ENCODE measurements around the gene RFX7. TPM values are rescaled to one million over a fixed set of nuclear protein-coding genes. Genes with fewer than 3 reads are reported as not detected.
A peak's percentile ranks its signal among the peaks of the same experiment; 100 is the strongest.

Gene RFX7
- total and polyA plus RNA-seq, 2 experiments from 2014 or later: 4.0 to 5.8 TPM

DNA sequence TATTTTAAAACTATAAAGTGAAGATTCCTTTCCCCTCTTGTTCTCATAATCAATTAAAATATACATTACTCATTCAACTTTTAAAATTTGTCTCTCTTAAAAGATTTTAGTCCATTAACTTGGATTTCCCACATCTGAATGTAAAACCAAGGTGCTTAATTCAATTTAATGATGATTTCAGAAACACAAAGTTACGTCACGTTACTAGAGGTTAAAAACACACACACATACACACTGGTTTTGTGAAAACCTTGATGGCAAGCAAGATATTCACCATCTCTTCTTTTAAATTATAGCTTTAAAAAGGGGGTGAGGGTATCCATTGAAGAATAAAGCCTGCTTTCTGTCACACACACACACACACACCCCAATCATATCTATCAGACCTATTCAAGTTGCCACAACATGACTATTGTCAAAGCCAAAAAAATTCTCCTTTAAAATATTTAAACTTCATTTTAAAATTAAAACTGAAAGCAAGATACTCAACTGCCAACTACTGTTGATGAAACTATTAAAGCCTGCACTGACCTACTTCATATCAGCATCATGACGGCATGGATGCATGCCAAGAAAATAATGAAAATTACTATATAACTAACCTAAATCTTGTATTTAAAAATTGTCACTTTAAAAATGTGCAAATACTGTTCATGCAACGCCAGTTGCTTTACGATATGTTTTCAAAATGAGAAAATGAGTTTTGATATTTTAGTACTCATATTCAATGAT is 2.1 kb downstream of the RFX7 start:
- Histone ChIP-seq H3K4me2 (ENCODE audit: unreplicated experiment) (peak overlapping the region; percentile 92), H3K27me3 (replicated peaks; ENCODE audit: insufficient read depth) (no peaks in the 10 kb centered on the region), H3K9me3 (ENCODE audit: low read depth) (no peaks in the 10 kb centered on the region), H4K20me1 (ENCODE audit: insufficient read depth) (no peaks in the 10 kb centered on the region), H3K27ac (peak overlapping the region; percentile 37), H3K79me2 (ENCODE audit: insufficient read depth) (peaks cover 74% of the 10 kb centered on the region), H3K4me3 (peak overlapping the region; percentile 89), H3F3A (ENCODE audit: insufficient read depth) (peaks cover 19% of the 10 kb centered on the region; the same call in 1 of the 2 replicates), H3K9me2 (ENCODE audit: insufficient read depth) (no peaks in the 10 kb centered on the region), H3K9ac (peak overlapping the region; percentile 88), H2AFZ (no peak overlapping the region), H3K4me1 (ENCODE audit: insufficient read depth) (peaks cover 35% of the 10 kb centered on the region), H3K36me3 (ENCODE audit: low read depth) (peaks cover 4% of the 10 kb centered on the region; the same call in 1 of the 2 replicates)
- WGBS, 2 experiments (ENCODE audit: low coverage in 1 of 2, low lambda C conversion rate in 2 of 2, missing lambda C conversion rate in 2 of 2): 23 to 31% methylated on average over 5 of the region's 5 CpGs
- DNase-seq: peak; percentile 40
- in situ Hi-C loops (cut with MboI): no loop called here
- TF ChIP-seq EZH2phosphoT487 (IDR thresholded peaks at IDR 0.05; ENCODE audit: insufficient read depth, low read depth) (no peak), EZH2 (IDR thresholded peaks at IDR 0.05; ENCODE audit: insufficient read depth, poor library complexity, severe bottlenecking) (no peak)

- no peaks in the 10 kb centered on the region for H4K20me1 ChIP-seq (ENCODE audit: insufficient read depth)
- no peak for TF ChIP-seq EZH2 (IDR thresholded peaks at IDR 0.05; ENCODE audit: insufficient read depth, poor library complexity, severe bottlenecking)
- no peak for TF ChIP-seq EZH2phosphoT487 (IDR thresholded peaks at IDR 0.05; ENCODE audit: insufficient read depth, low read depth)
- H3F3A ChIP-seq (ENCODE audit: insufficient read depth): peaks cover 15% of the 10 kb centered on the region; the same call in 1 of the 2 replicates
- no peaks in the 10 kb centered on the region for H3K9me3 ChIP-seq (ENCODE audit: low read depth)
- H3K36me3 ChIP-seq (ENCODE audit: low read depth): peaks cover 4% of the 10 kb centered on the region; the same call in 1 of the 2 replicates
- H3K4me3 ChIP-seq: peak overlapping the region; percentile 89
- peaks cover 85% of the 10 kb centered on the region for H3K79me2 ChIP-seq (ENCODE audit: insufficient read depth)
- in situ Hi-C loops (cut with MboI): no loop called here
- H3K9me2 ChIP-seq (ENCODE audit: insufficient read depth): no peaks in the 10 kb centered on the region
- peaks cover 31% of the 10 kb centered on the region for H3K4me1 ChIP-seq (ENCODE audit: insufficient read depth)
- no peak for DNase-seq
- H2AFZ ChIP-seq: no peak overlapping the region
- no peaks in the 10 kb centered on the region for H3K27me3 ChIP-seq (replicated peaks; ENCODE audit: insufficient read depth)
- H3K4me2 ChIP-seq (ENCODE audit: unreplicated experiment): peak overlapping the region; percentile 92
- H3K27ac ChIP-seq: peak overlapping the region; percentile 38
- peak overlapping the region; percentile 88 for H3K9ac ChIP-seq
These were observed 3.3 kb downstream of the RFX7 start for GRCh38 chr15:56240390-56240789.

DNA sequence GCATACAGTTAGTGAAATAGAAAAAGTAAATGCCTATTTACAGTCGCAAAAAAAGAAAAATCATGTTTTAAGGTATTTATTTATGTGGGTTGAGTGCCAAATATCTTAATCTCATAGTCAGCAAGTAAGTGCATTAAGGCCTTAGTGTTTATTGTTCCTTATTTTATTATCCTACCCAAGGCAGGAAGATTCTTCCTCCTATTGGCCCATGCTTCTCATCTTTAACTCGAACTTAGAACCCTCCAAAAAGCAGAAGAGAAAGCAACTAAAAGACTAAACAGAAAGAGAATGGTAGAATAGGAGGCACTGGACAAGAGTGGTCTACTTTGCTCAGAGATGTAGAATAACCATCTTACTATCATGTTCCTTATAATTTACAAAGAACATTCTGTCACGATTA is 7.5 kb downstream of the RFX7 start:
- H2AFZ ChIP-seq: no peak overlapping the region
- H3K9me2 ChIP-seq (ENCODE audit: insufficient read depth): no peaks in the 10 kb centered on the region
- no peaks in the 10 kb centered on the region for H3K27me3 ChIP-seq (replicated peaks; ENCODE audit: insufficient read depth)
- TF ChIP-seq EZH2phosphoT487 (IDR thresholded peaks at IDR 0.05; ENCODE audit: insufficient read depth, low read depth) (no peak), EZH2 (IDR thresholded peaks at IDR 0.05; ENCODE audit: insufficient read depth, poor library complexity, severe bottlenecking) (no peak)
- no peak overlapping the region for H3K4me3 ChIP-seq
- H3K36me3 ChIP-seq (ENCODE audit: low read depth): peaks cover 4% of the 10 kb centered on the region; the same call in 1 of the 2 replicates
- no peaks in the 10 kb centered on the region for H3K9me3 ChIP-seq (ENCODE audit: low read depth)
- H3F3A ChIP-seq (ENCODE audit: insufficient read depth): no peaks in the 10 kb centered on the region
- H3K4me1 ChIP-seq (ENCODE audit: insufficient read depth): peaks cover 19% of the 10 kb centered on the region
- no peak overlapping the region for H3K9ac ChIP-seq
- H3K79me2 ChIP-seq (ENCODE audit: insufficient read depth): peaks cover 100% of the 10 kb centered on the region
- WGBS, 2 experiments (ENCODE audit: low coverage in 1 of 2, low lambda C conversion rate in 2 of 2, missing lambda C conversion rate in 2 of 2): 97 to 99% methylated on average over 3 of the region's 3 CpGs
- H3K27ac ChIP-seq: no peak overlapping the region
- H4K20me1 ChIP-seq (ENCODE audit: insufficient read depth): no peaks in the 10 kb centered on the region
- DNase-seq: no peak
- in situ Hi-C loops (cut with MboI): no loop called here
- H3K4me2 ChIP-seq (ENCODE audit: unreplicated experiment): no peak overlapping the region

GRCh38 chr15:56234804-56235203 is 8.9 kb downstream of the RFX7 start:
- TF ChIP-seq EZH2 (IDR thresholded peaks at IDR 0.05; ENCODE audit: insufficient read depth, poor library complexity, severe bottlenecking): no peak
- TF ChIP-seq EZH2phosphoT487 (IDR thresholded peaks at IDR 0.05; ENCODE audit: insufficient read depth, low read depth): no peak
- WGBS, 2 experiments (ENCODE audit: low coverage in 1 of 2, low lambda C conversion rate in 2 of 2, missing lambda C conversion rate in 2 of 2): 96 to 98% methylated on average over 4 of the region's 4 CpGs
- H3K4me3 ChIP-seq: no peak overlapping the region
- H3K4me2 ChIP-seq (ENCODE audit: unreplicated experiment): no peak overlapping the region
- H3K4me1 ChIP-seq (ENCODE audit: insufficient read depth): peaks cover 5% of the 10 kb centered on the region
- peaks cover 4% of the 10 kb centered on the region; the same call in 1 of the 2 replicates for H3K36me3 ChIP-seq (ENCODE audit: low read depth)
- no peak overlapping the region for H2AFZ ChIP-seq
- DNase-seq: no peak
- no peaks in the 10 kb centered on the region for H3K27me3 ChIP-seq (replicated peaks; ENCODE audit: insufficient read depth)
- no peak overlapping the region for H3K9ac ChIP-seq
- no peak overlapping the region for H3K27ac ChIP-seq
- H3K79me2 ChIP-seq (ENCODE audit: insufficient read depth): peaks cover 100% of the 10 kb centered on the region
- H3K9me3 ChIP-seq (ENCODE audit: low read depth): no peaks in the 10 kb centered on the region
- no peaks in the 10 kb centered on the region for H3K9me2 ChIP-seq (ENCODE audit: insufficient read depth)
- in situ Hi-C loops (cut with MboI): no loop called here
- no peaks in the 10 kb centered on the region for H4K20me1 ChIP-seq (ENCODE audit: insufficient read depth)
- H3F3A ChIP-seq (ENCODE audit: insufficient read depth): no peaks in the 10 kb centered on the region
